Loucy (cell line): ENCODE data around the gene CENPU.
"Not testable (repeated sequence)": the region's sequence is repeated elsewhere in the genome, so short reads cannot be mapped to it uniquely, and the experiment has no call there.

Experiments used
- H2AFZ ChIP-seq: fragments of 200-600 bp; sonication (generic); 2 replicates; pipeline ENCODE4 v1.6.0; 2016; ENCODE audit warnings: antibody characterized with exemption, mild to moderate bottlenecking, low read length, moderate library complexity
- H3F3A ChIP-seq: fragments of 200-600 bp; 2 replicates; pipeline ENCODE4 v1.6.0; 2016; ENCODE audit warnings: antibody characterized with exemption, low read depth, mild to moderate bottlenecking
- H3K27me3 ChIP-seq: fragments of 200-600 bp; sonication (generic); 2 replicates; pipeline ENCODE4 v1.6.1; 2014; ENCODE audit warnings: low read length, mild to moderate bottlenecking; ENCODE audit not compliant: insufficient read depth, poor library complexity, severe bottlenecking
- H3K36me3 ChIP-seq: fragments of 200-600 bp; sonication (generic); 2 replicates; pipeline ENCODE4 v1.6.1; 2016; ENCODE audit warnings: low read length; ENCODE audit not compliant: insufficient read depth
- H3K4me1 ChIP-seq: fragments of 200-600 bp; sonication (generic); 2 replicates; pipeline ENCODE4 v1.5.1; 2014; ENCODE audit warnings: low read length, mild to moderate bottlenecking; ENCODE audit not compliant: insufficient read depth, poor library complexity, severe bottlenecking
- H3K4me2 ChIP-seq: fragments of 200-600 bp; sonication (generic); 2 replicates; pipeline ENCODE4 v1.6.0; 2014; ENCODE audit warnings: antibody characterized with exemption, low read length, low read depth, mild to moderate bottlenecking; ENCODE audit not compliant: poor library complexity, severe bottlenecking
- H3K4me3 ChIP-seq: fragments of 200-600 bp; sonication (generic); 2 replicates; pipeline ENCODE4 v1.5.1; 2014; ENCODE audit warnings: low read length, mild to moderate bottlenecking, mixed read lengths; ENCODE audit not compliant: poor library complexity, severe bottlenecking
- H3K79me2 ChIP-seq: fragments of 200-600 bp; sonication (generic); 2 replicates; pipeline ENCODE4 v1.6.1; 2014; ENCODE audit warnings: low read length; ENCODE audit not compliant: insufficient read depth
- H3K9ac ChIP-seq: fragments of 200-600 bp; sonication (generic); 2 replicates; pipeline ENCODE4 v1.6.0; 2014; ENCODE audit warnings: mild to moderate bottlenecking, low read depth, low read length, moderate library complexity; ENCODE audit not compliant: poor library complexity, severe bottlenecking
- H3K9me2 ChIP-seq: fragments of 200-600 bp; sonication (generic); replicated peaks from 2 replicates; pipeline ENCODE4 v1.6.1; 2016; ENCODE audit warnings: low read depth, low read length, mixed read lengths
- H3K9me3 ChIP-seq: fragments of 200-600 bp; sonication (generic); 2 replicates; pipeline ENCODE4 v1.6.1; 2014; ENCODE audit warnings: mild to moderate bottlenecking, antibody characterized with exemption, low read length, low read depth; ENCODE audit not compliant: insufficient read depth
- H4K20me1 ChIP-seq: fragments of 200-600 bp; sonication (generic); 2 replicates; pipeline ENCODE4 v1.6.0; 2014; ENCODE audit warnings: antibody characterized with exemption, low read length, mild to moderate bottlenecking; ENCODE audit not compliant: insufficient read depth, poor library complexity, severe bottlenecking
- EZH2phosphoT487 ChIP-seq: fragments of 200-600 bp; IDR thresholded peaks from 2 replicates; pipeline ENCODE4 v1.6.1; 2018; ENCODE audit warnings: antibody characterized with exemption, mild to moderate bottlenecking, moderate library complexity, borderline replicate concordance
- TF ChIP-seq, protein P1 (sequence below): fragments of 200-600 bp; sonication (generic); conservative IDR thresholded peaks from 2 replicates; pipeline ENCODE4 v1.5.1; 2014; ENCODE audit warnings: mild to moderate bottlenecking, antibody characterized with exemption, low read length

CENPU gene

DNA sequence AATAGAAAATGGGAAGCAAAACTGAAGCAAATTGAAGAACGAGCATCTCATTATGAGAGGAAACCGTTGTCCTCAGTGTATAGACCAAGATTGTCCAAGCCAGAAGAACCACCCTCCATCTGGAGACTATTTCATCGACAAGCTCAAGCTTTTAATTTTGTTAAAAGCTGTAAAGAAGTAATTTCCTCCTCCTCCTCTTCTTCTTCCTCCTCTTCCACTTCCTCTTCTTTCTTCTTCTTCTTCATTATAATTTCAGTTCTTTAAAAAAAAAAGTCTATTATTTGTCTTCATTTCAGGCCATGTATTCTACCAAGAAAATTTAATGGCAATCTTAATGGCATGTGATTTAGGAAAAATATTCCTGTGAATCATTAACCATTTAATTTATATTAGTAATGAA lies 76.8 kb downstream of the CENPU start:
- Histone ChIP-seq H3K9me2 (no peaks in the 10 kb centered on the region), H3K36me3 (peaks cover 5% of the 10 kb centered on the region; the same call in 1 of the 2 replicates), H3K4me1 (peaks cover 6% of the 10 kb centered on the region), H3K27me3 (no peaks in the 10 kb centered on the region), H3K9me3 (no peaks in the 10 kb centered on the region), H2AFZ (no peak overlapping the region), H3K4me3 (no peak overlapping the region), H3K79me2 (no peaks in the 10 kb centered on the region), H3K9ac (no peak overlapping the region), H4K20me1 (no peaks in the 10 kb centered on the region), H3K4me2 (no peak overlapping the region), H3F3A (peaks cover 2% of the 10 kb centered on the region; the same call in 1 of the 2 replicates)
- TF ChIP-seq, protein P1, sequence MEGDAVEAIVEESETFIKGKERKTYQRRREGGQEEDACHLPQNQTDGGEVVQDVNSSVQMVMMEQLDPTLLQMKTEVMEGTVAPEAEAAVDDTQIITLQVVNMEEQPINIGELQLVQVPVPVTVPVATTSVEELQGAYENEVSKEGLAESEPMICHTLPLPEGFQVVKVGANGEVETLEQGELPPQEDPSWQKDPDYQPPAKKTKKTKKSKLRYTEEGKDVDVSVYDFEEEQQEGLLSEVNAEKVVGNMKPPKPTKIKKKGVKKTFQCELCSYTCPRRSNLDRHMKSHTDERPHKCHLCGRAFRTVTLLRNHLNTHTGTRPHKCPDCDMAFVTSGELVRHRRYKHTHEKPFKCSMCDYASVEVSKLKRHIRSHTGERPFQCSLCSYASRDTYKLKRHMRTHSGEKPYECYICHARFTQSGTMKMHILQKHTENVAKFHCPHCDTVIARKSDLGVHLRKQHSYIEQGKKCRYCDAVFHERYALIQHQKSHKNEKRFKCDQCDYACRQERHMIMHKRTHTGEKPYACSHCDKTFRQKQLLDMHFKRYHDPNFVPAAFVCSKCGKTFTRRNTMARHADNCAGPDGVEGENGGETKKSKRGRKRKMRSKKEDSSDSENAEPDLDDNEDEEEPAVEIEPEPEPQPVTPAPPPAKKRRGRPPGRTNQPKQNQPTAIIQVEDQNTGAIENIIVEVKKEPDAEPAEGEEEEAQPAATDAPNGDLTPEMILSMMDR = no peak
- TF ChIP-seq EZH2phosphoT487 = no peak

DNA sequence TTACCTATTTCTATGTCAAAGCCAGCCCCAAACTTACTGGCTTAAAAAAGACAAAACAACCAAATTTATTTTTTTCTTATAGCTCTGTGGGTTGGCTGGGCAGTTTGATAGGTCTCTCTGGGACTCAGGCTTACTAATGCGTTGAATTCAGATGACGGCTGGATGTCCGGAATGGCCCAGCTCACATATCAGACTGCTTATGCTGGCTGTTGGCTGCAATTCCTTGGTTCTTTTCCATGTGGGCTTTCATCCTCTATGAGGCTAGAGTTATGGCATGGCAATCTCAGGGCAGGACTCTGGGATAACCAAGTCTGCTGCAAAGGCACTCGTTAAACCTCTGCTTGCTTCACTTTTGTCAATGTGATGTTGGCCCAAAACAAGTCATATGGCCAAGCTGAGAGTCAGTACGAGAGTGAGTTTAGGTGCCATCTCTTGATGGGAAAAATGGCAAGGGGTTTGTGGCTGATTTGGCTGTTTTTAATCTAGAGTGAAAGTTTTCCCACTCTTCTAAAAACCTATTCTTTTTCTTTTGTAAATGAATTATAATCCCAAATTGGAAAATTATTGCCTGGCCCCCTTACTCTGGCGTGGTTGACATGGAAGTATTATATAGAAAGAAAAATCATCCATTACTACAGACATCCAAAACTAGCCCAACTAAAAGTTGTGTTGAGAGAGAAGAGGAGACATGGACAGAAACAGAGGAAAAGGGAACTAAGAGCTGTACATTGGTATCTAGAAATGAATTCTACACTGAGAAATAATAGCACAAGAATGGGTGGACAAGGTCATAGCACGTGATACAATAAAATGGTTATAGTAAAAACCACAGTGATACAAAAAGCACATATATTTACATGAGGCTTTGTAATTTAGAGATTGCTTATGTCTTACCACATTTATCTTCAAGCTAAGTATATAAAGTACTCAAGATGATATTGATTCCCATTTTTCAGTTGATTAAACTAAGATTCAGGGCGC lies 77.7 kb downstream of the CENPU start:
- Histone ChIP-seq H3K4me2 (no peak overlapping the region), H3K9me3 (no peaks in the 10 kb centered on the region), H3K79me2 (no peaks in the 10 kb centered on the region), H3K9ac (no peak overlapping the region), H3K4me3 (no peak overlapping the region), H3F3A (peaks cover 2% of the 10 kb centered on the region; the same call in 1 of the 2 replicates), H3K36me3 (peaks cover 5% of the 10 kb centered on the region; the same call in 1 of the 2 replicates), H3K27me3 (no peaks in the 10 kb centered on the region), H3K4me1 (peaks cover 8% of the 10 kb centered on the region), H3K9me2 (no peaks in the 10 kb centered on the region), H4K20me1 (no peaks in the 10 kb centered on the region), H2AFZ (no peak overlapping the region)
- TF ChIP-seq, protein P1 = no peak
- no peak for TF ChIP-seq EZH2phosphoT487

DNA sequence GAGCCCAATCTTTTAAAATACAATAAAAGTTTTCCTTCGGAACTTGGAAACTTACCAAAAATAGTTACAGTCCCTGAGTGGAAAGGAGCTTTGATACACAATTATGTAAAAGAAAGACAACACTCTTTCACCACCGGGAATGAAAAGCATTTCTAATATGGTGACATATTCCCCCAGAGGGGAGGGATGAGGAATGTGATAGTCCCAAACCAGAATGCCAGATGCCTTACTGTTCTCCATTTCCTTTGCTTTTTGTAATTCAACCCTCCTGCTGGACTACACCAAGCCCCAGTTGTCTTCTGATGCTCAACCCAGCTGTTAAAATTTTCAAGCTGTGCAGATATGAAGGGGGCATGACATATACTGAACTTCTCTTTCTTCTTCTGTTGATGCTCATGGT lies 80.2 kb downstream of the CENPU start:
- Histone ChIP-seq H2AFZ (no peak overlapping the region), H3K9me3 (no peaks in the 10 kb centered on the region), H3K79me2 (peaks cover 19% of the 10 kb centered on the region), H3K4me2 (no peak overlapping the region), H3K9ac (no peak overlapping the region), H3K9me2 (no peaks in the 10 kb centered on the region), H3F3A (0 out of 2 replicates have a peak, but pooled peaks cover 2% of the 10 kb centered on the region), H3K36me3 (no peaks in the 10 kb centered on the region), H3K4me3 (no peak overlapping the region), H4K20me1 (peaks cover 5% of the 10 kb centered on the region), H3K27me3 (no peaks in the 10 kb centered on the region), H3K4me1 (peaks cover 9% of the 10 kb centered on the region)
- TF ChIP-seq, protein P1 = no peak
- TF ChIP-seq EZH2phosphoT487 = no peak

DNA sequence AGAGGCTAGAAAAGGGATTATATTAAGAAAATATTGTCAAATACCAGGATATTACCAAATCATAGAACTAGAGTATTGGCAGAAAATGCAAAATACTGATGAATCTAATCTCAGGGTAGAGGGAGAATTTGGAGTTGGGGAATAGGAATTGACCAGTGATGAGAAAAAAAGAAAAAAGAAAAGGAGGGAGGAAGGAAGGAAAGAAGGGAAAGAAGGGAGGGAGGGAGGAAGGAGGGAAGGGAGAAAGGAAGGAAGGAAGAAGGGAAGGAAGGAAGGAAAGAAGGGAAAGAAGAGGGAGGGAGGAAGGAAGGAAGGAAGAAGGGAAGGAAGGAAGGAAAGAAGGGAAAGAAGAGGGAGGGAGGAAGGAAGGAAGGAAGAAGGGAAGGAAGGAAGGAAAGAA lies 81.2 kb downstream of the CENPU start:
- not testable (repeated sequence) for H3K9me2 ChIP-seq, H3K4me2 ChIP-seq, H2AFZ ChIP-seq, H3K27me3 ChIP-seq, H3F3A ChIP-seq, H3K9me3 ChIP-seq, H3K9ac ChIP-seq, H3K4me3 ChIP-seq, H3K36me3 ChIP-seq
- H3K4me1 ChIP-seq = peaks cover 14% of the 10 kb centered on the region
- peaks cover 13% of the 10 kb centered on the region for H4K20me1 ChIP-seq
- H3K79me2 ChIP-seq = peaks cover 29% of the 10 kb centered on the region
